ENCODE results near the gene ALOX5AP.

DNA sequence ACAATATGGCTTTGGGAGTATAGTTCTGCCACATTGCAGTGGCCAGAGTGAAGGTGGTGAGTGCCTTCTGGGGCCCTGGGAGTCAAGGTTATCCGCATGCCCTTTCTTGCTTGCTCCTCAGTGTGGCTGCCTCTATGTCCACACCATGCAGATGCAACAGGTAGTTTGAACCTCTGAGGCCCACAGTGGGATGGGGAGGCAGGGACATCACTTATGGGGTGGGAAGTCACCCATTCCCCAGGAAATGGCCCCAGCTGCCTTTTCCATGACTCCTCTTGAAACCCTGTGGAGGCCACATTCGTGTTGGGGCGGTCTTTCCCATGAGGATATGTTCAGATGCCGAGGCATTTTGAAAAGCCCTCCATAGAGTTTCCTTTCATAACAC lies 20.0 kb upstream of the ALOX5AP start:
- TF ChIP-seq, protein P1, sequence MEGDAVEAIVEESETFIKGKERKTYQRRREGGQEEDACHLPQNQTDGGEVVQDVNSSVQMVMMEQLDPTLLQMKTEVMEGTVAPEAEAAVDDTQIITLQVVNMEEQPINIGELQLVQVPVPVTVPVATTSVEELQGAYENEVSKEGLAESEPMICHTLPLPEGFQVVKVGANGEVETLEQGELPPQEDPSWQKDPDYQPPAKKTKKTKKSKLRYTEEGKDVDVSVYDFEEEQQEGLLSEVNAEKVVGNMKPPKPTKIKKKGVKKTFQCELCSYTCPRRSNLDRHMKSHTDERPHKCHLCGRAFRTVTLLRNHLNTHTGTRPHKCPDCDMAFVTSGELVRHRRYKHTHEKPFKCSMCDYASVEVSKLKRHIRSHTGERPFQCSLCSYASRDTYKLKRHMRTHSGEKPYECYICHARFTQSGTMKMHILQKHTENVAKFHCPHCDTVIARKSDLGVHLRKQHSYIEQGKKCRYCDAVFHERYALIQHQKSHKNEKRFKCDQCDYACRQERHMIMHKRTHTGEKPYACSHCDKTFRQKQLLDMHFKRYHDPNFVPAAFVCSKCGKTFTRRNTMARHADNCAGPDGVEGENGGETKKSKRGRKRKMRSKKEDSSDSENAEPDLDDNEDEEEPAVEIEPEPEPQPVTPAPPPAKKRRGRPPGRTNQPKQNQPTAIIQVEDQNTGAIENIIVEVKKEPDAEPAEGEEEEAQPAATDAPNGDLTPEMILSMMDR (IDR thresholded peaks at IDR 0.05) = no peak
- no peak for TF ChIP-seq POLR2AphosphoS5 (IDR thresholded peaks at IDR 0.05)
- TF ChIP-seq EP300 (IDR thresholded peaks at IDR 0.05) = no peak
